HepG2 (cell line): ENCODE data around the gene GPC2. TPM values are rescaled to one million over a fixed set of nuclear protein-coding genes. Genes with fewer than 3 reads are reported as not detected.

ENCODE experiments used
- AKAP8 ChIP-seq: sonication (generic); formaldehyde crosslinking; IDR thresholded peaks from 2 replicates; pipeline ENCODE4 v1.5.1; 2020; ENCODE audit warnings: mild to moderate bottlenecking, missing genetic modification reagents
- CENPX ChIP-seq: sonication (generic); formaldehyde crosslinking; IDR thresholded peaks from 2 replicates; pipeline ENCODE4 v1.9.0; 2021; ENCODE audit warnings: mild to moderate bottlenecking, missing genetic modification reagents, moderate library complexity
- DRAP1 ChIP-seq: IDR thresholded peaks from 2 replicates; pipeline ENCODE4 v1.6.1; 2016; ENCODE audit warnings: missing genetic modification reagents, missing compliant biosample characterization
- EED ChIP-seq: sonication (generic); formaldehyde crosslinking; IDR thresholded peaks from 2 replicates; pipeline ENCODE4 v1.5.0; 2020; ENCODE audit warnings: mild to moderate bottlenecking, missing genetic modification reagents
- HHEX ChIP-seq: IDR thresholded peaks from 2 replicates; pipeline ENCODE4 v1.6.1; 2016; ENCODE audit warnings: control low read depth
- HIC2 ChIP-seq: sonication (generic); formaldehyde crosslinking; IDR thresholded peaks from 2 replicates; pipeline ENCODE4 v1.9.0; 2022; ENCODE audit warnings: low read depth, missing genetic modification reagents
- HNRNPL ChIP-seq: fragments of 200-400 bp; formaldehyde crosslinking; IDR thresholded peaks from 2 replicates; pipeline ENCODE4 v1.6.1; 2017; ENCODE audit warnings: mild to moderate bottlenecking, low read depth, low read length
- KAT7 ChIP-seq: IDR thresholded peaks from 2 replicates; pipeline ENCODE4 v1.6.1; 2018; ENCODE audit warnings: borderline replicate concordance, missing compliant biosample characterization
- KLF11 ChIP-seq: IDR thresholded peaks from 2 replicates; pipeline ENCODE4 v1.6.1; 2016; ENCODE audit warnings: missing compliant biosample characterization
- NFATC3 ChIP-seq: sonication (generic); formaldehyde crosslinking; IDR thresholded peaks from 2 replicates; pipeline ENCODE4 v1.5.1; 2020; ENCODE audit warnings: mild to moderate bottlenecking, missing genetic modification reagents
- ONECUT2 ChIP-seq: sonication (generic); formaldehyde crosslinking; IDR thresholded peaks from 2 replicates; pipeline ENCODE4 v1.4.0; 2020; ENCODE audit warnings: missing genetic modification reagents
- PITX1 ChIP-seq: sonication (generic); formaldehyde crosslinking; IDR thresholded peaks from 2 replicates; pipeline ENCODE4 v1.5.1; 2020; ENCODE audit warnings: mild to moderate bottlenecking, missing genetic modification reagents
- SKI ChIP-seq: fragments of 450-650 bp; IDR thresholded peaks from one replicate; pipeline ENCODE4 v1.6.1; 2018; ENCODE audit warnings: mild to moderate bottlenecking; ENCODE audit not compliant: partially characterized antibody
- TBP ChIP-seq: sonication (generic); formaldehyde crosslinking; IDR thresholded peaks from 2 replicates; pipeline ENCODE4 v1.5.0; 2020; ENCODE audit warnings: missing genetic modification reagents
- TEAD2 ChIP-seq: sonication (generic); formaldehyde crosslinking; IDR thresholded peaks from 2 replicates; pipeline ENCODE4 v1.9.0; 2021; ENCODE audit warnings: missing genetic modification reagents
- ZNF225 ChIP-seq: sonication (generic); formaldehyde crosslinking; IDR thresholded peaks from 2 replicates; pipeline ENCODE4 v1.4.0; 2020; ENCODE audit warnings: mild to moderate bottlenecking, missing genetic modification reagents
- ZNF30 ChIP-seq: sonication (generic); formaldehyde crosslinking; IDR thresholded peaks from 2 replicates; pipeline ENCODE4 v1.5.0; 2020; ENCODE audit warnings: mild to moderate bottlenecking, missing genetic modification reagents
- ZNF367 ChIP-seq: sonication (generic); formaldehyde crosslinking; IDR thresholded peaks from 2 replicates; pipeline ENCODE4 v1.4.0; 2020; ENCODE audit warnings: missing genetic modification reagents, borderline replicate concordance
- ZNF749 ChIP-seq: sonication (generic); formaldehyde crosslinking; IDR thresholded peaks from 2 replicates; pipeline ENCODE4 v1.8.0; 2022; ENCODE audit warnings: mild to moderate bottlenecking, missing genetic modification reagents, moderate library complexity, borderline replicate concordance
- ZSCAN12 ChIP-seq: sonication (generic); formaldehyde crosslinking; IDR thresholded peaks from 2 replicates; pipeline ENCODE4 v1.9.0; 2021; ENCODE audit warnings: mild to moderate bottlenecking, missing genetic modification reagents
- ZSCAN29 ChIP-seq: sonication (generic); formaldehyde crosslinking; conservative IDR thresholded peaks from 2 replicates; pipeline ENCODE4 v1.4.0; 2020; ENCODE audit warnings: mild to moderate bottlenecking, missing genetic modification reagents
- polyA plus RNA-seq, 8 experiments: library from polyadenylated mRNA; depleted of rRNA in 3 of 8; stranded (reverse) in 7 of 8; unstranded in 1 of 8; fragments of >200 nt; fragmentation: Illumina TruSeq in 4 of 8; extraction: Trizol in 4 of 8; gene quantifications; 2 replicates each; pipeline versions ENCODE4 v1.2.1 to v1.2.3, GENCODE V29; 2011 to 2016; ENCODE audit warnings: low read depth in 4 of 8, missing spikeins in 1 of 8, mixed read lengths in 1 of 8; ENCODE audit not compliant: insufficient read depth in 1 of 8
- total RNA-seq, 5 experiments: library from RNA; depleted of rRNA; stranded (reverse); fragments of >200 nt; fragmentation: Illumina TruSeq; extraction: Trizol; gene quantifications; 2 replicates each; pipeline ENCODE4 v1.2.3, GENCODE V29; 2016; ENCODE audit warnings: low read depth in 1 of 5
- TF ChIP-seq, protein P1 (sequence below): IDR thresholded peaks from 2 replicates; pipeline ENCODE4 v1.6.1; 2016
- TF ChIP-seq, protein P2 (sequence below): IDR thresholded peaks from 2 replicates; pipeline ENCODE4 v1.6.1; 2016; ENCODE audit warnings: control low read depth
- TF ChIP-seq, protein P3 (sequence below): IDR thresholded peaks from 2 replicates; pipeline ENCODE4 v1.6.1; 2016; ENCODE audit warnings: missing compliant biosample characterization, missing genetic modification reagents, borderline replicate concordance

GPC2 gene
- total and polyA plus RNA-seq, 2 of the 13 experiments (the other 11 are each of a cell fraction or from before 2014, with no cell fraction given), result 0.64 to 0.78 TPM

DNA sequence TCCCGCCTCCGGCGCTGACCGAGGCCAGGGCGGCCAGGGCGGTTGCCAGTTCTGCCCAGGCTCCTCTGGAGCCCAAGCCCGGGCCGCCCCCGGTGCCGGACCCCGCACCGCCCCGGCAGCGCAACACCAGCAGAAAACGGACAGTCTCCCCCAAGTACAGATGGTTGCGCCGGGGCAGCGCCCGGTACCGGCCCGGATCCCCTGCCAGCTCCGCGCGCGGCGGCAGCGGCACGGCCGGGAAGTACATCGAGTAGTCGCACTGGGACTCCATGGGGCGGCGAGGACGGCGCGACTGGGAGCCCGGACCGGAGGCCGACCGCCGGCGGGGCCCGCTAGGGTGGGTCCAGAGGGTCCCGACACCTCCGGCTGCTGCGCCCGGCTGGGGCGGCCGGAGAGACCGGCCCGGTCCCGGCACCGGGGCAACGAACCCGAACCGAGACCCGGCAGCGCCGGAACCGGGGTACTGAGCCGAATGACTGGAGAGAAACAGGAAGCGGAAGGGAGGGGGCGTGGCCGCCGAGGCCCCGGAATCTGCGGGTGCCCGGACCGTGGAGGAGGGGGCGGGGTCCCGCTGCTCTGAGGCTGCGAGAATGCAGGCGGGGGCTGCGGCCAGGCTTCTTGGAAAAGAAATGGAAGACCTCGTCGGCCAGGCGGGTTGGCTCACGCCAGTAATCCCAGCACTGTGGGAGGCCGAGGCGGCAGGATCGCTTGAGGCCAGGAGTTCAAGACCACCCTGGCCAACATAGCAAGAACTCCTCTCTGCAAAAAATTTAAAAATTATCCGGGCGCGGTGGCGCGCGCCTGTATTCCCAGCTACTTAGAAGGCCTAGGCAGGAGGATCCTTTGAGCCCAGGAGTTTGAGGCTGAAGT lies 18.7 kb downstream of the GPC2 start, which contains the start of gene TRAPPC14 (continued):
- TF ChIP-seq HIC2 (CRISPR knock-in tag), result no peak
- TF ChIP-seq AKAP8, result 0 out of 2 replicates have a peak, but pooled peaks have one; percentile 31
- peak; percentile 49; the same call in 1 of the 2 replicates for TF ChIP-seq ZSCAN12 (CRISPR knock-in tag)
- TF ChIP-seq TEAD2, result no peak
- TF ChIP-seq SKI, result no peak
- 0 out of 2 replicates have a peak, but pooled peaks have one; percentile 36 for TF ChIP-seq ZSCAN29 (CRISPR knock-in tag)
- TF ChIP-seq DRAP1, result peak; percentile 34; the same call in 1 of the 2 replicates
- TF ChIP-seq ZNF225 (CRISPR knock-in tag), result peak; percentile 43; the same call in 1 of the 2 replicates
- no peak for TF ChIP-seq HNRNPL
- TF ChIP-seq, protein P1, sequence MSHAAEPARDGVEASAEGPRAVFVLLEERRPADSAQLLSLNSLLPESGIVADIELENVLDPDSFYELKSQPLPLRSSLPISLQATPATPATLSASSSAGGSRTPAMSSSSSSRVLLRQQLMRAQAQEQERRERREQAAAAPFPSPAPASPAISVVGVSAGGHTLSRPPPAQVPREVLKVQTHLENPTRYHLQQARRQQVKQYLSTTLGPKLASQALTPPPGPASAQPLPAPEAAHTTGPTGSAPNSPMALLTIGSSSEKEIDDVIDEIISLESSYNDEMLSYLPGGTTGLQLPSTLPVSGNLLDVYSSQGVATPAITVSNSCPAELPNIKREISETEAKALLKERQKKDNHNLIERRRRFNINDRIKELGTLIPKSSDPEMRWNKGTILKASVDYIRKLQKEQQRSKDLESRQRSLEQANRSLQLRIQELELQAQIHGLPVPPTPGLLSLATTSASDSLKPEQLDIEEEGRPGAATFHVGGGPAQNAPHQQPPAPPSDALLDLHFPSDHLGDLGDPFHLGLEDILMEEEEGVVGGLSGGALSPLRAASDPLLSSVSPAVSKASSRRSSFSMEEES (CRISPR knock-in tag), result no peak
- TF ChIP-seq, protein P2, sequence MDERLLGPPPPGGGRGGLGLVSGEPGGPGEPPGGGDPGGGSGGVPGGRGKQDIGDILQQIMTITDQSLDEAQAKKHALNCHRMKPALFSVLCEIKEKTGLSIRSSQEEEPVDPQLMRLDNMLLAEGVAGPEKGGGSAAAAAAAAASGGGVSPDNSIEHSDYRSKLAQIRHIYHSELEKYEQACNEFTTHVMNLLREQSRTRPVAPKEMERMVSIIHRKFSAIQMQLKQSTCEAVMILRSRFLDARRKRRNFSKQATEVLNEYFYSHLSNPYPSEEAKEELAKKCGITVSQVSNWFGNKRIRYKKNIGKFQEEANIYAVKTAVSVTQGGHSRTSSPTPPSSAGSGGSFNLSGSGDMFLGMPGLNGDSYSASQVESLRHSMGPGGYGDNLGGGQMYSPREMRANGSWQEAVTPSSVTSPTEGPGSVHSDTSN, result no peak
- TF ChIP-seq KLF11, result peak; percentile 80; the same call in 1 of the 2 replicates
- TF ChIP-seq EED (CRISPR knock-in tag), result no peak
- TF ChIP-seq ZNF749 (CRISPR knock-in tag), result no peak
- TF ChIP-seq, protein P3, sequence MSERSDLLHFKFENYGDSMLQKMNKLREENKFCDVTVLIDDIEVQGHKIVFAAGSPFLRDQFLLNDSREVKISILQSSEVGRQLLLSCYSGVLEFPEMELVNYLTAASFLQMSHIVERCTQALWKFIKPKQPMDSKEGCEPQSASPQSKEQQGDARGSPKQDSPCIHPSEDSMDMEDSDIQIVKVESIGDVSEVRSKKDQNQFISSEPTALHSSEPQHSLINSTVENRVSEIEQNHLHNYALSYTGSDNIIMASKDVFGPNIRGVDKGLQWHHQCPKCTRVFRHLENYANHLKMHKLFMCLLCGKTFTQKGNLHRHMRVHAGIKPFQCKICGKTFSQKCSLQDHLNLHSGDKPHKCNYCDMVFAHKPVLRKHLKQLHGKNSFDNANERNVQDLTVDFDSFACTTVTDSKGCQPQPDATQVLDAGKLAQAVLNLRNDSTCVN, result no peak; the same call in 1 of the 2 replicates
- no peak for TF ChIP-seq ONECUT2
- TF ChIP-seq TBP (CRISPR knock-in tag), result no peak
- TF ChIP-seq HHEX (CRISPR knock-in tag), result no peak
- TF ChIP-seq ZNF30 (CRISPR knock-in tag), result no peak
- TF ChIP-seq CENPX (CRISPR knock-in tag), result no peak
- peak; percentile 80; the same call in 1 of the 2 replicates for TF ChIP-seq KAT7 (CRISPR knock-in tag)
- peak; percentile 53; the same call in 1 of the 2 replicates for TF ChIP-seq PITX1 (CRISPR knock-in tag)
- no peak for TF ChIP-seq NFATC3 (CRISPR knock-in tag)
- TF ChIP-seq ZNF367 (CRISPR knock-in tag), result no peak; the same call in 1 of the 2 replicates
